WERI-Rb-1 (cell line): ENCODE measurements around the gene FOCAD.

Source experiments
- DNase-seq: peaks from one replicate; pipeline ENCODE4 v3.0.0-alpha.2; 2020
- H3K27ac ChIP-seq: fragments of 250-450 bp; sonication (Bioruptor Pico); 2 replicates; pipeline ENCODE4 v1.5.1; 2020; ENCODE audit warnings: mild to moderate bottlenecking, moderate library complexity
- H3K27me3 ChIP-seq: fragments of 250-450 bp; sonication (Bioruptor Pico); 2 replicates; pipeline ENCODE4 v1.5.1; 2021; ENCODE audit warnings: mild to moderate bottlenecking, low read depth, moderate library complexity; ENCODE audit not compliant: insufficient read depth, severe bottlenecking
- H3K36me3 ChIP-seq: fragments of 250-450 bp; sonication (Bioruptor Pico); 2 replicates; pipeline ENCODE4 v1.5.1; 2020; ENCODE audit warnings: mild to moderate bottlenecking, moderate library complexity
- H3K4me3 ChIP-seq: 2 replicates; pipeline ENCODE4 v1.5.1; 2011; ENCODE audit warnings: low read depth, mild to moderate bottlenecking, control low read depth, low read length
- H3K9me3 ChIP-seq: fragments of 250-450 bp; sonication (Bioruptor Pico); 2 replicates; pipeline ENCODE4 v1.5.1; 2021; ENCODE audit warnings: mild to moderate bottlenecking, moderate library complexity; ENCODE audit not compliant: severe bottlenecking
- CTCF ChIP-seq: IDR thresholded peaks from 2 replicates; pipeline ENCODE4 v1.5.1; 2011; ENCODE audit warnings: low read depth, mild to moderate bottlenecking, control low read depth, inconsistent platforms, low read length

The FOCAD gene

DNA sequence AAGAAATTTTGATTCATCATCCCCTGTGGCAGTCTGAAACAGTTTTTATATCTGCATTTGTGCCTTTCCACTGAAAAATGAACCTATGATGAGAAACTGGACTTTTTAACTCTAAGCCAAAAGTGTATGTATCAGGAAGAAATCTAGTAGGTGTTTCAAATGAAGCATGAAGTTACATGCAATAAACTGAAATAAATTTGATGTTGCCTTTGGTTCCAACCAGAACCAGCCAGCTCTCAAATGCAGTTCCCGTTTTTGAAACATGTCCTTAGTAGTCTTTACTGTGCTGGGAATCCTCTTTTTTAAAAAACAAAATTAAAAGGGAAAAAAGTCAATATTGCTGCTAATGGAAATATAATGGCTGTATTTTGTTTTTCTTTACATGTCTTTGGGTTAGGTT, 303.5 kb downstream of the FOCAD start:
- Histone ChIP-seq H3K9me3 (no peaks in the 10 kb centered on the region), H3K4me3 (no peak overlapping the region), H3K27ac (no peak overlapping the region)

GRCh38 chr9:20988061-20988460, 304.0 kb downstream of the FOCAD start:
- Histone ChIP-seq H3K4me3 (no peak overlapping the region), H3K27ac (no peak overlapping the region), H3K36me3 (no peaks in the 10 kb centered on the region), H3K27me3 (no peaks in the 10 kb centered on the region), H3K9me3 (no peaks in the 10 kb centered on the region)
- no peak for TF ChIP-seq CTCF
- no peak for DNase-seq

More for the DNA sequence above, 303.5 kb downstream of the FOCAD start:
- Histone ChIP-seq H3K36me3 (no peaks in the 10 kb centered on the region), H3K27me3 (no peaks in the 10 kb centered on the region)
- DNase-seq, result no peak
- no peak for TF ChIP-seq CTCF

DNA sequence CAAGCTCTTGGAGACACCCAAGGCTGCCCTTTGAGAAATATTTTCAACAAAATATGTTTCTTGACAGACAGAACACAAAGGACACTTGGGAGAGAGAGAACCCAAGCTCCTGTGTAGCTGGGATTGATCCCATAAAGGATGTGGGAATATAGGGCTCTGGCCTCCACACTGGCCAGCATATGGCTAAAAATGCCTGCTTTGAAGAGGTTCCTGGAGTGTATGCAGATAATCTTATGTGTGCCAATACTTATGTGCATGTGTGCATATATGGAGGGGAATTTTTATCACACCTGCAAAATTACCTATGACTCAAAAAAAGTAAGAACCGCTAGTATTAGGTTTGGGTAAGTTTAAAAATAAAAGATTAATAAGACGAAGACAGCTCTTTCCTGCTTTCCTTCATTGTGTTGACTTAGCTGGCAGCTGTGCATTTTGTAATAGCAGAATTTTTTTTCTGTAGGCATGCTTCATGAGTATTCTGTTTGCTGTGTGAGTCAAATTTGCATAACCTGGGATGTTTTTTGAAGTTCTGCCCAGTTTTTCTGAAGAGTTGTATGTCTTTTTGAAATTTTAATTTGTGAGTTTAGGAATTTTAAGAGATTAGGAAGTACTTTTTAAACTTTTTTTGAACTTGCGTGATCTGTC, 304.7 kb downstream of the FOCAD start:
- no peak for DNase-seq
- Histone ChIP-seq H3K27ac (no peak overlapping the region), H3K36me3 (no peaks in the 10 kb centered on the region), H3K9me3 (no peaks in the 10 kb centered on the region), H3K27me3 (no peaks in the 10 kb centered on the region), H3K4me3 (no peak overlapping the region)
- no peak for TF ChIP-seq CTCF

DNA sequence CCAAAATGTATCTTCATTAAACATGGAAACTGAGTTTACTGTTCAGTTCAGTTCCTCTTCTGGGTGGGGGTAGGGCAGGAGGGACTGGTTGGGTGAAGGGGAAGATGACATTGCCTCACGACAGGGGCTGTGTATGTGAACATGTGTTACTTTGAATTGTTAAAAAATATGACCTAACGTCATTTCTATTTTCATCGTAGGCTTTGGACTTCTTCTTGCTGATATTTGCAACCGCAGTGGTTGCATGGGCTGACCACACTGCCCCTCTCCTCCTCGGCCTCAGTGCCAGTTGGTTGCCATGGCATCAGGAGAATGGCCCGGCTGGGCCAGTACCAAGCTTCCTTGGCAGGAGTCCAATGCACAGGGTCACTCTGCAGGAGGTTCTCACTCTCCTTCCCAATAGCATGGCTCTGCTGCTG, 305.9 kb downstream of the FOCAD start:
- no peak for TF ChIP-seq CTCF
- Histone ChIP-seq H3K27ac (no peak overlapping the region), H3K9me3 (no peaks in the 10 kb centered on the region), H3K27me3 (no peaks in the 10 kb centered on the region), H3K4me3 (no peak overlapping the region), H3K36me3 (no peaks in the 10 kb centered on the region)
- no peak for DNase-seq

DNA sequence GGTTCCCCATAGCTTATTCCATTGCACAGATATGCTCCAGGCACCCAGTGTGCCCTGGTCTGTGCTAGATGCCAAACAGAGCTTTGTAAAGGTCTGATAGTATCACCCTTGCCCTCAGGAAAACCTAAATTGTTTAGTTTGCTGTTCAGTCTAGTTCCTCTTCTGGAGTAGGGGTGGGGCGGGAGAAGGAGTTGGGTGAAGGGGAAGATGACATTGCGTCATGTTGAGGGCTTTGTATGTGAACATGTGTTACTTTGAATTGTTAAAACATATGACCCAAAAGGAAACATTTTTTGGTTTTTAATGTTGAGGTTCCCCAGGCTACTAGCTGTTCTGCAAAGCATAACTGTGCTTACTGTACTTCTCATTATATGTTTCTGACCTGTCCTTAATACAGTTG, 306.8 kb downstream of the FOCAD start:
- no peaks in the 10 kb centered on the region for H3K27me3 ChIP-seq
- TF ChIP-seq CTCF, result no peak
- no peak overlapping the region for H3K4me3 ChIP-seq
- H3K27ac ChIP-seq, result no peak overlapping the region
- H3K36me3 ChIP-seq, result no peaks in the 10 kb centered on the region
- no peak for DNase-seq
- no peaks in the 10 kb centered on the region for H3K9me3 ChIP-seq

- Histone ChIP-seq H3K36me3 (no peaks in the 10 kb centered on the region), H3K9me3 (no peaks in the 10 kb centered on the region), H3K4me3 (no peak overlapping the region), H3K27ac (no peak overlapping the region), H3K27me3 (no peaks in the 10 kb centered on the region)
- no peak for DNase-seq
- TF ChIP-seq CTCF, result no peak
Measured at GRCh38 chr9:20994486-20994885, 310.4 kb downstream of the FOCAD start.
